H1 (cell line): Measurements from ENCODE around the gene OR52K1. TPM values are rescaled to one million over a fixed set of nuclear protein-coding genes. Genes with fewer than 3 reads are reported as not detected.

Experiments used
- CTCF ChIA-PET: fragments of 300-600 bp; sonication (Branson Sonifier 250); formaldehyde crosslinking; loops from one replicate; lab custom pipeline; 2021; ENCODE audit not compliant: partially characterized antibody; lab: Charles Lee
- POLR2A ChIA-PET: fragments of 300-600 bp; sonication (Branson Sonifier 250); formaldehyde crosslinking; loops from one replicate; lab custom pipeline; 2021; ENCODE audit warnings: inconsistent platforms; ENCODE audit not compliant: partially characterized antibody; lab: Charles Lee
- DNase-seq, 2 experiments: peaks; one replicate each; pipeline versions ENCODE4 v3.0.0 to v3.0.0-alpha.2; 2010 to 2022; ENCODE audit warnings: low spot score in 2 of 2, low read depth in 1 of 2, mixed read lengths in 1 of 2
- FAIRE-seq: peaks from 2 replicates; lab custom pipeline; 2011; peaks lifted over from hg19 to GRCh38; lab: Jason Lieb, UNC
- H2AFZ ChIP-seq: 2 replicates; pipeline ENCODE4 v1.8.1; 2012; ENCODE audit warnings: low read length, inconsistent platforms
- H2AK5ac ChIP-seq: 2 replicates; pipeline ENCODE4 v1.6.1; 2013; ENCODE audit warnings: low read depth, low read length
- H2BK120ac ChIP-seq: replicated peaks from 2 replicates; pipeline ENCODE3; 2013; ENCODE audit warnings: low read depth, low read length, inconsistent platforms
- H2BK12ac ChIP-seq: 2 replicates; pipeline ENCODE4 v1.6.1; 2013; ENCODE audit warnings: low read depth, low read length
- H2BK15ac ChIP-seq: 2 replicates; pipeline ENCODE4 v1.6.1; 2013; ENCODE audit warnings: low read length
- H2BK20ac ChIP-seq: 2 replicates; pipeline ENCODE4 v1.6.1; 2013; ENCODE audit warnings: low read length
- H2BK5ac ChIP-seq: 2 replicates; pipeline ENCODE4 v1.6.1; 2013; ENCODE audit warnings: low read depth, low read length
- H3K14ac ChIP-seq: 2 replicates; pipeline ENCODE4 v1.6.1; 2013; ENCODE audit warnings: inconsistent platforms; ENCODE audit not compliant: insufficient read length
- H3K18ac ChIP-seq: 2 replicates; pipeline ENCODE4 v1.6.1; 2013; ENCODE audit warnings: low read length; ENCODE audit errors: extremely low read depth
- H3K23ac ChIP-seq: 2 replicates; pipeline ENCODE4 v1.6.1; 2013; ENCODE audit warnings: inconsistent platforms; ENCODE audit not compliant: insufficient read length
- H3K23me2 ChIP-seq: 2 replicates; pipeline ENCODE4 v1.6.1; 2013; ENCODE audit warnings: low read depth, low read length
- H3K27ac ChIP-seq: 2 replicates; pipeline ENCODE4 v1.6.1; 2011; ENCODE audit warnings: low read depth, low read length, inconsistent platforms
- H3K27me3 ChIP-seq, 4 experiments: replicated peaks in 1 of 4; 1 replicate in 1 of 4; 2 replicates in 3 of 4; pipeline versions ENCODE4 v1.6.1 to v1.8.1; 2011 to 2013; ENCODE audit warnings: low read length in 3 of 4, mild to moderate bottlenecking in 3 of 4, inconsistent platforms in 2 of 4, mixed read lengths in 2 of 4, moderate library complexity in 1 of 4; ENCODE audit not compliant: control insufficient read depth in 3 of 4, insufficient read depth in 3 of 4; ENCODE audit errors: extremely low read depth in 1 of 4
- H3K36me3 ChIP-seq, 4 experiments: 2 replicates each; pipeline versions ENCODE4 v1.6.1 to v1.8.1; 2011 to 2013; ENCODE audit warnings: mild to moderate bottlenecking in 4 of 4, low read length in 3 of 4, moderate library complexity in 2 of 4, control low read depth in 1 of 4, inconsistent platforms in 1 of 4; ENCODE audit not compliant: insufficient read depth in 4 of 4, control insufficient read depth in 2 of 4
- H3K4ac ChIP-seq: replicated peaks from 2 replicates; pipeline ENCODE3; 2013; ENCODE audit warnings: low read length, low read depth, mixed read lengths, inconsistent platforms; ENCODE audit not compliant: insufficient read length
- H3K4me1 ChIP-seq, 4 experiments: replicated peaks in 1 of 4; 1 replicate in 1 of 4; 2 replicates in 3 of 4; pipeline versions ENCODE4 v1.6.1 to v1.8.1; 2011 to 2013; ENCODE audit warnings: low read length in 3 of 4, inconsistent platforms in 2 of 4, mixed read lengths in 1 of 4; ENCODE audit not compliant: insufficient read depth in 4 of 4, control insufficient read depth in 3 of 4
- H3K4me2 ChIP-seq, 2 experiments: 2 replicates each; pipeline versions ENCODE4 v1.6.1 to v1.8.1; 2011 to 2013; ENCODE audit warnings: low read depth in 2 of 2, low read length in 2 of 2, control low read depth in 1 of 2, inconsistent platforms in 1 of 2, mild to moderate bottlenecking in 1 of 2; ENCODE audit not compliant: insufficient read depth in 1 of 2
- H3K4me3 ChIP-seq, 4 experiments: fragments of 200-600, 300-600 bp in 1 of 4; sonication (generic), shearing (Covaris generic), sonication (Bioruptor Twin) in 1 of 4; 2 replicates each; pipeline versions ENCODE4 v1.5.1 to v1.8.1; 2011 to 2016; ENCODE audit warnings: low read length in 4 of 4, low read depth in 3 of 4, control low read depth in 2 of 4, inconsistent platforms in 2 of 4, mild to moderate bottlenecking in 2 of 4, mixed read lengths in 1 of 4, moderate library complexity in 1 of 4; ENCODE audit not compliant: insufficient read depth in 2 of 4; ENCODE audit errors: extremely low read depth in 1 of 4
- H3K56ac ChIP-seq: replicated peaks from 2 replicates; pipeline ENCODE3; 2013; ENCODE audit warnings: low read depth, mild to moderate bottlenecking, mixed read lengths, low read length, inconsistent platforms; ENCODE audit not compliant: insufficient read length
- H3K79me1 ChIP-seq: 2 replicates; pipeline ENCODE4 v1.6.1; 2013; ENCODE audit warnings: low read depth, low read length, control low read depth
- H3K79me2 ChIP-seq, 2 experiments: 2 replicates each; pipeline versions ENCODE4 v1.6.1 to v1.8.1; 2012 to 2013; ENCODE audit warnings: low read length in 2 of 2, mild to moderate bottlenecking in 2 of 2, inconsistent platforms in 1 of 2; ENCODE audit not compliant: insufficient read depth in 2 of 2, control insufficient read depth in 1 of 2
- H3K9ac ChIP-seq, 4 experiments: replicated peaks in 1 of 4; 1 replicate in 1 of 4; 2 replicates in 3 of 4; pipeline versions ENCODE4 v1.6.1 to v1.8.1; 2011 to 2013; ENCODE audit warnings: low read depth in 3 of 4, low read length in 3 of 4, control low read depth in 2 of 4, mild to moderate bottlenecking in 2 of 4, moderate library complexity in 2 of 4, inconsistent platforms in 1 of 4; ENCODE audit errors: extremely low read depth in 1 of 4
- H3K9me3 ChIP-seq, 2 experiments: 2 replicates each; pipeline versions ENCODE4 v1.6.1 to v1.8.1; 2012 to 2013; ENCODE audit warnings: mild to moderate bottlenecking in 2 of 2, moderate library complexity in 2 of 2, control low read depth in 1 of 2, inconsistent platforms in 1 of 2, low read depth in 1 of 2, low read length in 1 of 2, mixed read lengths in 1 of 2; ENCODE audit not compliant: insufficient read depth in 2 of 2
- H4K20me1 ChIP-seq, 2 experiments: replicated peaks in 1 of 2; 2 replicates each; pipeline versions ENCODE3 to v1.8.1; 2011 to 2013; ENCODE audit warnings: inconsistent platforms in 2 of 2, low read length in 2 of 2, mild to moderate bottlenecking in 1 of 2; ENCODE audit not compliant: insufficient read depth in 2 of 2, control insufficient read depth in 1 of 2
- H4K5ac ChIP-seq: 2 replicates; pipeline ENCODE4 v1.6.1; 2013; ENCODE audit warnings: low read length, low read depth, mixed read lengths, inconsistent platforms; ENCODE audit not compliant: insufficient read length
- H4K8ac ChIP-seq: 2 replicates; pipeline ENCODE4 v1.8.0; 2013; ENCODE audit warnings: mild to moderate bottlenecking, moderate library complexity, low read length, inconsistent platforms; ENCODE audit not compliant: insufficient read depth; ENCODE audit errors: extremely low read depth
- H4K91ac ChIP-seq: replicated peaks from 2 replicates; pipeline ENCODE3; 2013; ENCODE audit warnings: low read length, mixed read lengths, inconsistent platforms; ENCODE audit not compliant: insufficient read length
- BACH1 ChIP-seq: IDR thresholded peaks from 2 replicates; pipeline ENCODE4 v1.6.1; 2012; ENCODE audit warnings: low read length, improper control_type of control experiment
- CEBPB ChIP-seq: IDR thresholded peaks from 2 replicates; pipeline ENCODE4 v1.6.1; 2012; ENCODE audit warnings: low read depth, low read length
- EZH2 ChIP-seq: fragments of 200-600 bp; sonication (generic); IDR thresholded peaks from 2 replicates; pipeline ENCODE4 v1.7.1; 2012; ENCODE audit warnings: low read depth, mild to moderate bottlenecking, moderate library complexity, low read length, inconsistent platforms; ENCODE audit not compliant: severe bottlenecking
- TAF1 ChIP-seq: IDR thresholded peaks from 2 replicates; pipeline ENCODE4 v1.6.1; 2011; ENCODE audit warnings: mild to moderate bottlenecking, low read depth, low read length
- TCF12 ChIP-seq: IDR thresholded peaks from 2 replicates; pipeline ENCODE4 v1.6.1; 2011; ENCODE audit warnings: low read depth, mild to moderate bottlenecking, low read length
- WGBS, 2 experiments: shearing (Covaris generic) in 1 of 2; methylation state at CpG; one replicate each; pipeline versions ENCODE4 v1.1.6 to v1.1.7; 2013 to 2015; ENCODE audit warnings: low lambda C conversion rate in 2 of 2, mixed read lengths in 2 of 2, inconsistent platforms in 1 of 2, low coverage in 1 of 2, missing lambda C conversion rate in 1 of 2; ENCODE audit not compliant: insufficient replicate concordance in 2 of 2, insufficient coverage in 1 of 2, insufficient read length in 1 of 2; ENCODE audit errors: extremely low coverage in 1 of 2, missing lambda C conversion rate in 1 of 2; 5-methylcytosine and 5-hydroxymethylcytosine counted together
- polyA plus RNA-seq, 7 experiments: library from polyadenylated mRNA; depleted of rRNA in 3 of 7; stranded (reverse) in 5 of 7; unstranded in 2 of 7; fragments of >200 nt in 5 of 7; fragments of 200-250 nt in 2 of 7; gene quantifications; 1 replicate in 5 of 7; 2 replicates in 1 of 7; 4 replicates in 1 of 7; pipeline versions ENCODE4 v1.2.1 to v1.2.3, GENCODE V29; 2011 to 2013; ENCODE audit warnings: missing spikeins in 2 of 7, mixed read lengths in 2 of 7
- total RNA-seq: library from RNA; stranded (reverse); fragmentation: NEBNext Ultra II Directional; extraction: Animal tissue kit (Norgen Biotek cat#: 25700); gene quantifications from 2 replicates; pipeline ENCODE4 v1.2.1, GENCODE V29; 2021

Gene OR52K1
- total and polyA plus RNA-seq, 2 of the 8 experiments (the other 6 are each of a cell fraction or from before 2014, with no cell fraction given): not detected

GRCh38 chr11:4495986-4496385 lies 13.5 kb downstream of the OR52K1 start:
- no peak overlapping the region for H3K9ac ChIP-seq
- H3K27me3 ChIP-seq: no peaks in the 10 kb centered on the region
- H3K27ac ChIP-seq: no peak overlapping the region
- no peak overlapping the region for H2BK5ac ChIP-seq
- no peak overlapping the region for H2AFZ ChIP-seq
- H3K23ac ChIP-seq: no peak overlapping the region
- no peak overlapping the region for H4K91ac ChIP-seq
- no peaks in the 10 kb centered on the region for H3K23me2 ChIP-seq
- H3K18ac ChIP-seq: no peak overlapping the region
- ChIA-PET CTCF (interaction anchor here (0.6 to 7.2 kb wide), 4 partner anchors 210 to 311 kb away, joined by 3 to 104 read pairs (median 3); no protein-coding TSS in a partner anchor), POLR2A (no interaction called here)
- no peak overlapping the region for H2BK12ac ChIP-seq
- H3K14ac ChIP-seq: no peak overlapping the region
- H2BK20ac ChIP-seq: no peak overlapping the region
- no peak overlapping the region for H4K8ac ChIP-seq
- no peaks in the 10 kb centered on the region for H3K36me3 ChIP-seq
- no peaks in the 10 kb centered on the region for H3K9me3 ChIP-seq
- H3K4me1 ChIP-seq: no peaks in the 10 kb centered on the region
- no peak overlapping the region for H3K4me2 ChIP-seq
- H2AK5ac ChIP-seq: no peak overlapping the region
- H3K56ac ChIP-seq: no peak overlapping the region
- H4K20me1 ChIP-seq: no peaks in the 10 kb centered on the region
- H3K4me3 ChIP-seq: no peak overlapping the region
- H4K5ac ChIP-seq: no peak overlapping the region
- H3K79me1 ChIP-seq: no peaks in the 10 kb centered on the region
- FAIRE-seq (no peak), DNase-seq (no peak)
- no peaks in the 10 kb centered on the region for H3K79me2 ChIP-seq
- no peak overlapping the region for H3K4ac ChIP-seq
- no peak overlapping the region for H2BK120ac ChIP-seq
- no peak overlapping the region for H2BK15ac ChIP-seq
- 94% methylated on average over 6 of the region's 6 CpGs; no CpG with 5 or more reads in 1 of the 2 experiments for WGBS, 2 experiments
- TF ChIP-seq EZH2 (no peak), CEBPB (no peak), TCF12 (no peak), BACH1 (no peak), TAF1 (no peak)
